ENCODE measurements around the gene EIF4EBP3. TPM values are rescaled to one million over a fixed set of nuclear protein-coding genes. Genes with fewer than 3 reads are reported as not detected.

EIF4EBP3 gene
- polyA plus RNA-seq = 14.7 TPM
- long read RNA-seq, donor 1, partial matches to known transcripts = 0 of 3 reads
- long read RNA-seq, donor 1, other reads (novel, unspliced or antisense) = 0 of 3 reads
- long read RNA-seq, donor 2, transcript EIF4EBP3-201 (3 exons, 691 nt) = major isoform, 6 of 6 reads
- long read RNA-seq, donor 2, partial matches to known transcripts = 0 of 6 reads
- long read RNA-seq, donor 2, other reads (novel, unspliced or antisense) = 0 of 6 reads
- long read RNA-seq, donor 3, transcript EIF4EBP3-201 (3 exons, 691 nt) = major isoform, 16 of 23 reads
- long read RNA-seq, donor 3, partial matches to known transcripts = 7 of 23 reads
- long read RNA-seq, donor 3, other reads (novel, unspliced or antisense) = 0 of 23 reads
- long read RNA-seq, donor 4 = 0 reads
- long read RNA-seq, donor 5, transcript EIF4EBP3-201 (3 exons, 691 nt) = major isoform, 5 of 11 reads
- long read RNA-seq, donor 5, partial matches to known transcripts = 6 of 11 reads
- long read RNA-seq, donor 5, other reads (novel, unspliced or antisense) = 0 of 11 reads
- long read RNA-seq, donor 6, partial matches to known transcripts = 0 of 3 reads
- long read RNA-seq, donor 6, other reads (novel, unspliced or antisense) = 0 of 3 reads
- long read RNA-seq, donor 7, transcript EIF4EBP3-201 (3 exons, 691 nt) = major isoform, 8 of 8 reads
- long read RNA-seq, donor 7, partial matches to known transcripts = 0 of 8 reads
- long read RNA-seq, donor 7, other reads (novel, unspliced or antisense) = 0 of 8 reads
- long read RNA-seq, donor 8, transcript EIF4EBP3-201 (3 exons, 691 nt) = major isoform, 13 of 13 reads
- long read RNA-seq, donor 8, partial matches to known transcripts = 0 of 13 reads
- long read RNA-seq, donor 8, other reads (novel, unspliced or antisense) = 0 of 13 reads
- long read RNA-seq, donor 9, transcript EIF4EBP3-201 (3 exons, 691 nt) = major isoform, 13 of 13 reads
- long read RNA-seq, donor 9, partial matches to known transcripts = 0 of 13 reads
- long read RNA-seq, donor 9, other reads (novel, unspliced or antisense) = 0 of 13 reads
- long read RNA-seq, donor 10, transcript EIF4EBP3-201 (3 exons, 691 nt) = major isoform, 6 of 6 reads
- long read RNA-seq, donor 10, partial matches to known transcripts = 0 of 6 reads
- long read RNA-seq, donor 10, other reads (novel, unspliced or antisense) = 0 of 6 reads
- long read RNA-seq, donor 11, transcript EIF4EBP3-201 (3 exons, 691 nt) = major isoform, 6 of 6 reads
- long read RNA-seq, donor 11, partial matches to known transcripts = 0 of 6 reads
- long read RNA-seq, donor 11, other reads (novel, unspliced or antisense) = 0 of 6 reads

- Histone ChIP-seq H3K9me3 (ENCODE audit: control insufficient read depth, low read depth, low read length) (no peaks in the 10 kb centered on the region), H3K27me3 (ENCODE audit: control insufficient read depth, insufficient read depth, low read length) (no peaks in the 10 kb centered on the region), H3K4me3 (ENCODE audit: low read length) (peak within 1 kb of the TSS; percentile 51), H3K4me1 (ENCODE audit: control insufficient read depth, insufficient read depth, low read length) (peaks cover 42% of the 10 kb centered on the region), H3K27ac (ENCODE audit: low read length) (peak within 1 kb of the TSS; percentile 95), H3K36me3 (ENCODE audit: control insufficient read depth, insufficient read depth, low read length) (peaks cover 45% of the 10 kb centered on the region)
- no CpG with 5 or more reads among the region's 52 CpGs for WGBS (ENCODE audit: insufficient coverage, low lambda C conversion rate)
- peak; percentile 98 to 99 for DNase-seq
These were observed at the start of gene EIF4EBP3 for GRCh38 chr5:140547508-140548299. Gene EIF4EBP3 (plus strand): TSS chr5:140547662. CDS start chr5:140547738, 76 bp downstream.

- no peak overlapping the region for H3K4me3 ChIP-seq (ENCODE audit: low read length)
- no peak overlapping the region for H3K27ac ChIP-seq (ENCODE audit: low read length)
- H3K27me3 ChIP-seq (ENCODE audit: control insufficient read depth, insufficient read depth, low read length) = no peaks in the 10 kb centered on the region
- DNase-seq = peak; percentile 2 to 5
- no peaks in the 10 kb centered on the region for H3K9me3 ChIP-seq (ENCODE audit: control insufficient read depth, low read depth, low read length)
- no peaks in the 10 kb centered on the region for H3K4me1 ChIP-seq (ENCODE audit: control insufficient read depth, insufficient read depth, low read length)
- peaks cover 16% of the 10 kb centered on the region for H3K36me3 ChIP-seq (ENCODE audit: control insufficient read depth, insufficient read depth, low read length)
These were observed 49.6 kb upstream of the EIF4EBP3 start for GRCh38 chr5:140497897-140498296.

GRCh38 chr5:140498591-140498990 lies 48.9 kb upstream of the EIF4EBP3 start:
- WGBS (ENCODE audit: insufficient coverage, low lambda C conversion rate) = 100% methylated on average over 1 of the region's 1 CpG
- H3K4me3 ChIP-seq (ENCODE audit: low read length) = no peak overlapping the region
- H3K9me3 ChIP-seq (ENCODE audit: control insufficient read depth, low read depth, low read length) = no peaks in the 10 kb centered on the region
- H3K27ac ChIP-seq (ENCODE audit: low read length) = no peak overlapping the region
- no peaks in the 10 kb centered on the region for H3K4me1 ChIP-seq (ENCODE audit: control insufficient read depth, insufficient read depth, low read length)
- H3K36me3 ChIP-seq (ENCODE audit: control insufficient read depth, insufficient read depth, low read length) = peaks cover 13% of the 10 kb centered on the region
- H3K27me3 ChIP-seq (ENCODE audit: control insufficient read depth, insufficient read depth, low read length) = no peaks in the 10 kb centered on the region
- no peak for DNase-seq

GRCh38 chr5:140502834-140503233 lies 44.6 kb upstream of the EIF4EBP3 start:
- H3K27me3 ChIP-seq (ENCODE audit: control insufficient read depth, insufficient read depth, low read length) = no peaks in the 10 kb centered on the region
- WGBS (ENCODE audit: insufficient coverage, low lambda C conversion rate) = 100% methylated on average over 2 of the region's 2 CpGs
- H3K36me3 ChIP-seq (ENCODE audit: control insufficient read depth, insufficient read depth, low read length) = peaks cover 25% of the 10 kb centered on the region
- H3K4me3 ChIP-seq (ENCODE audit: low read length) = no peak overlapping the region
- H3K27ac ChIP-seq (ENCODE audit: low read length) = no peak overlapping the region
- no peak for DNase-seq
- no peaks in the 10 kb centered on the region for H3K9me3 ChIP-seq (ENCODE audit: control insufficient read depth, low read depth, low read length)
- H3K4me1 ChIP-seq (ENCODE audit: control insufficient read depth, insufficient read depth, low read length) = no peaks in the 10 kb centered on the region

GRCh38 chr5:140509898-140510297 lies 37.6 kb upstream of the EIF4EBP3 start:
- no peak overlapping the region for H3K27ac ChIP-seq (ENCODE audit: low read length)
- H3K27me3 ChIP-seq (ENCODE audit: control insufficient read depth, insufficient read depth, low read length) = no peaks in the 10 kb centered on the region
- DNase-seq = peak in 1 of 2 donors; percentile 2
- no CpG with 5 or more reads among the region's 4 CpGs for WGBS (ENCODE audit: insufficient coverage, low lambda C conversion rate)
- no peaks in the 10 kb centered on the region for H3K9me3 ChIP-seq (ENCODE audit: control insufficient read depth, low read depth, low read length)
- H3K36me3 ChIP-seq (ENCODE audit: control insufficient read depth, insufficient read depth, low read length) = peaks cover 69% of the 10 kb centered on the region
- no peaks in the 10 kb centered on the region for H3K4me1 ChIP-seq (ENCODE audit: control insufficient read depth, insufficient read depth, low read length)
- no peak overlapping the region for H3K4me3 ChIP-seq (ENCODE audit: low read length)

- Histone ChIP-seq H3K27me3 (ENCODE audit: control insufficient read depth, insufficient read depth, low read length) (no peaks in the 10 kb centered on the region), H3K36me3 (ENCODE audit: control insufficient read depth, insufficient read depth, low read length) (peaks cover 47% of the 10 kb centered on the region), H3K4me1 (ENCODE audit: control insufficient read depth, insufficient read depth, low read length) (no peaks in the 10 kb centered on the region), H3K9me3 (ENCODE audit: control insufficient read depth, low read depth, low read length) (no peaks in the 10 kb centered on the region), H3K27ac (ENCODE audit: low read length) (no peak overlapping the region), H3K4me3 (ENCODE audit: low read length) (no peak overlapping the region)
- no peak for DNase-seq
- WGBS (ENCODE audit: insufficient coverage, low lambda C conversion rate) = no CpG with 5 or more reads among the region's 2 CpGs
These were observed 34.3 kb upstream of the EIF4EBP3 start for GRCh38 chr5:140513124-140513523.

- peaks cover 38% of the 10 kb centered on the region for H3K36me3 ChIP-seq (ENCODE audit: control insufficient read depth, insufficient read depth, low read length)
- WGBS (ENCODE audit: insufficient coverage, low lambda C conversion rate) = 92% methylated on average over 2 of the region's 2 CpGs
These were observed 23.5 kb upstream of the EIF4EBP3 start for GRCh38 chr5:140524003-140524402.

GRCh38 chr5:140540227-140540626 lies 7.2 kb upstream of the EIF4EBP3 start:
- no CpG with 5 or more reads among the region's 1 CpG for WGBS (ENCODE audit: insufficient coverage, low lambda C conversion rate)
- peaks cover 65% of the 10 kb centered on the region for H3K36me3 ChIP-seq (ENCODE audit: control insufficient read depth, insufficient read depth, low read length)

More at GRCh38 chr5:140524003-140524402, 23.5 kb upstream of the EIF4EBP3 start:
- DNase-seq = no peak
- no peak overlapping the region for H3K27ac ChIP-seq (ENCODE audit: low read length)
- H3K9me3 ChIP-seq (ENCODE audit: control insufficient read depth, low read depth, low read length) = no peaks in the 10 kb centered on the region
- no peak overlapping the region for H3K4me3 ChIP-seq (ENCODE audit: low read length)
- H3K4me1 ChIP-seq (ENCODE audit: control insufficient read depth, insufficient read depth, low read length) = no peaks in the 10 kb centered on the region
- H3K27me3 ChIP-seq (ENCODE audit: control insufficient read depth, insufficient read depth, low read length) = no peaks in the 10 kb centered on the region

GRCh38 chr5:140542972-140543371 lies 4.5 kb upstream of the EIF4EBP3 start:
- Histone ChIP-seq H3K4me1 (ENCODE audit: control insufficient read depth, insufficient read depth, low read length) (peaks cover 27% of the 10 kb centered on the region), H3K27me3 (ENCODE audit: control insufficient read depth, insufficient read depth, low read length) (no peaks in the 10 kb centered on the region), H3K36me3 (ENCODE audit: control insufficient read depth, insufficient read depth, low read length) (peaks cover 48% of the 10 kb centered on the region), H3K9me3 (ENCODE audit: control insufficient read depth, low read depth, low read length) (no peaks in the 10 kb centered on the region), H3K27ac (ENCODE audit: low read length) (peak overlapping the region; percentile 74), H3K4me3 (ENCODE audit: low read length) (no peak overlapping the region)
- DNase-seq = peak; percentile 45 to 84
- WGBS (ENCODE audit: insufficient coverage, low lambda C conversion rate) = no CpG with 5 or more reads among the region's 5 CpGs

More at GRCh38 chr5:140540227-140540626, 7.2 kb upstream of the EIF4EBP3 start:
- Histone ChIP-seq H3K4me3 (ENCODE audit: low read length) (no peak overlapping the region), H3K9me3 (ENCODE audit: control insufficient read depth, low read depth, low read length) (no peaks in the 10 kb centered on the region), H3K27ac (ENCODE audit: low read length) (no peak overlapping the region), H3K27me3 (ENCODE audit: control insufficient read depth, insufficient read depth, low read length) (no peaks in the 10 kb centered on the region), H3K4me1 (ENCODE audit: control insufficient read depth, insufficient read depth, low read length) (peaks cover 9% of the 10 kb centered on the region)
- DNase-seq = no peak

Measured in large intestine (tissue), 12 donors.